ENCODE measurements around the gene FAM81A.
A peak's percentile ranks its signal among the peaks of the same experiment; 100 is the strongest.

The FAM81A gene

GRCh38 chr15:59561547-59561946, 123.6 kb downstream of the FAM81A start:
- no peak for DNase-seq
- Histone ChIP-seq H2AFZ (ENCODE audit: low read depth, low read length) (no peak overlapping the region), H3K27ac (ENCODE audit: low read length) (no peak overlapping the region), H3K9ac (ENCODE audit: low read depth, low read length) (no peak overlapping the region), H3K4me1 (ENCODE audit: insufficient read depth, low read length) (no peaks in the 10 kb centered on the region), H3K27me3 (ENCODE audit: insufficient read depth, low read length, poor library complexity) (no peaks in the 10 kb centered on the region), H3K4me2 (ENCODE audit: insufficient read depth, low read length) (no peak overlapping the region), H3K36me3 (ENCODE audit: insufficient read depth, low read length) (no peaks in the 10 kb centered on the region), H4K20me1 (ENCODE audit: insufficient read depth, low read length) (no peaks in the 10 kb centered on the region), H3K4me3 (ENCODE audit: low read depth in 1 of 2, low read length in 2 of 2) (no peak overlapping the region), H3K9me3 (ENCODE audit: insufficient read depth, low read length, severe bottlenecking) (no peaks in the 10 kb centered on the region), H3K79me2 (ENCODE audit: insufficient read depth, low read length) (no peaks in the 10 kb centered on the region)
- no peak for TF ChIP-seq EZH2 (IDR thresholded peaks at IDR 0.05; ENCODE audit: borderline replicate concordance, low read depth, low read length, severe bottlenecking)
- TF ChIP-seq, protein P1, sequence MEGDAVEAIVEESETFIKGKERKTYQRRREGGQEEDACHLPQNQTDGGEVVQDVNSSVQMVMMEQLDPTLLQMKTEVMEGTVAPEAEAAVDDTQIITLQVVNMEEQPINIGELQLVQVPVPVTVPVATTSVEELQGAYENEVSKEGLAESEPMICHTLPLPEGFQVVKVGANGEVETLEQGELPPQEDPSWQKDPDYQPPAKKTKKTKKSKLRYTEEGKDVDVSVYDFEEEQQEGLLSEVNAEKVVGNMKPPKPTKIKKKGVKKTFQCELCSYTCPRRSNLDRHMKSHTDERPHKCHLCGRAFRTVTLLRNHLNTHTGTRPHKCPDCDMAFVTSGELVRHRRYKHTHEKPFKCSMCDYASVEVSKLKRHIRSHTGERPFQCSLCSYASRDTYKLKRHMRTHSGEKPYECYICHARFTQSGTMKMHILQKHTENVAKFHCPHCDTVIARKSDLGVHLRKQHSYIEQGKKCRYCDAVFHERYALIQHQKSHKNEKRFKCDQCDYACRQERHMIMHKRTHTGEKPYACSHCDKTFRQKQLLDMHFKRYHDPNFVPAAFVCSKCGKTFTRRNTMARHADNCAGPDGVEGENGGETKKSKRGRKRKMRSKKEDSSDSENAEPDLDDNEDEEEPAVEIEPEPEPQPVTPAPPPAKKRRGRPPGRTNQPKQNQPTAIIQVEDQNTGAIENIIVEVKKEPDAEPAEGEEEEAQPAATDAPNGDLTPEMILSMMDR (IDR thresholded peaks at IDR 0.05; ENCODE audit: borderline replicate concordance, extremely low read depth, low read length, poor library complexity, severe bottlenecking) = no peak
- ATAC-seq (ENCODE audit: insufficient read depth, low read depth) = no peak

GRCh38 chr15:59562448-59563186, 124.6 kb downstream of the FAM81A start:
- H3K27me3 ChIP-seq (ENCODE audit: insufficient read depth, low read length, poor library complexity) = no peaks in the 10 kb centered on the region
- H3K4me2 ChIP-seq (ENCODE audit: insufficient read depth, low read length) = no peak overlapping the region
- no peaks in the 10 kb centered on the region for H3K4me1 ChIP-seq (ENCODE audit: insufficient read depth, low read length)
- ATAC-seq (ENCODE audit: insufficient read depth, low read depth) = no peak
- no peak for DNase-seq
- no peak overlapping the region for H2AFZ ChIP-seq (ENCODE audit: low read depth, low read length)
- H3K9ac ChIP-seq (ENCODE audit: low read depth, low read length) = no peak overlapping the region
- no peaks in the 10 kb centered on the region for H4K20me1 ChIP-seq (ENCODE audit: insufficient read depth, low read length)
- no peak overlapping the region for H3K27ac ChIP-seq (ENCODE audit: low read length)
- no peak overlapping the region for H3K4me3 ChIP-seq (ENCODE audit: low read depth in 1 of 2, low read length in 2 of 2)
- TF ChIP-seq, protein P1 (IDR thresholded peaks at IDR 0.05; ENCODE audit: borderline replicate concordance, extremely low read depth, low read length, poor library complexity, severe bottlenecking) = peak; percentile 14
- TF ChIP-seq EZH2 (IDR thresholded peaks at IDR 0.05; ENCODE audit: borderline replicate concordance, low read depth, low read length, severe bottlenecking) = no peak
- no peaks in the 10 kb centered on the region for H3K79me2 ChIP-seq (ENCODE audit: insufficient read depth, low read length)
- no peaks in the 10 kb centered on the region for H3K9me3 ChIP-seq (ENCODE audit: insufficient read depth, low read length, severe bottlenecking)
- no peaks in the 10 kb centered on the region for H3K36me3 ChIP-seq (ENCODE audit: insufficient read depth, low read length)

GRCh38 chr15:59565299-59565698, 127.3 kb downstream of the FAM81A start:
- DNase-seq = no peak
- TF ChIP-seq, protein P1 (IDR thresholded peaks at IDR 0.05; ENCODE audit: borderline replicate concordance, extremely low read depth, low read length, poor library complexity, severe bottlenecking) = no peak
- no peak for TF ChIP-seq EZH2 (IDR thresholded peaks at IDR 0.05; ENCODE audit: borderline replicate concordance, low read depth, low read length, severe bottlenecking)
- no peak overlapping the region for H3K4me2 ChIP-seq (ENCODE audit: insufficient read depth, low read length)
- no peak for ATAC-seq (ENCODE audit: insufficient read depth, low read depth)
- no peak overlapping the region for H3K27ac ChIP-seq (ENCODE audit: low read length)
- H3K79me2 ChIP-seq (ENCODE audit: insufficient read depth, low read length) = no peaks in the 10 kb centered on the region
- H2AFZ ChIP-seq (ENCODE audit: low read depth, low read length) = no peak overlapping the region
- no peak overlapping the region for H3K4me3 ChIP-seq (ENCODE audit: low read depth in 1 of 2, low read length in 2 of 2)
- H4K20me1 ChIP-seq (ENCODE audit: insufficient read depth, low read length) = no peaks in the 10 kb centered on the region
- H3K9ac ChIP-seq (ENCODE audit: low read depth, low read length) = no peak overlapping the region
- H3K27me3 ChIP-seq (ENCODE audit: insufficient read depth, low read length, poor library complexity) = no peaks in the 10 kb centered on the region
- H3K36me3 ChIP-seq (ENCODE audit: insufficient read depth, low read length) = no peaks in the 10 kb centered on the region
- H3K9me3 ChIP-seq (ENCODE audit: insufficient read depth, low read length, severe bottlenecking) = no peaks in the 10 kb centered on the region
- no peaks in the 10 kb centered on the region for H3K4me1 ChIP-seq (ENCODE audit: insufficient read depth, low read length)
